Esophagus muscularis mucosa (tissue), 4 donors: ENCODE results near the gene ROPN1.
"Not testable (repeated sequence)": the region's sequence is repeated elsewhere in the genome, so short reads cannot be mapped to it uniquely, and the experiment has no call there.

Source experiments
- CTCF ChIP-seq, 3 experiments: fragments of 200-600 bp in 2 of 3; fragments of 450-650 bp in 1 of 3; sonication (generic) in 2 of 3; IDR thresholded peaks; one replicate each; pipeline ENCODE4 v1.5.1; 2017 to 2019; ENCODE audit warnings: antibody characterized with exemption in 3 of 3, mild to moderate bottlenecking in 2 of 3, moderate library complexity in 1 of 3
- EP300 ChIP-seq: sonication (generic); formaldehyde crosslinking; IDR thresholded peaks from one replicate; pipeline ENCODE4 v1.6.1; 2017; ENCODE audit warnings: antibody characterized with exemption
- POLR2AphosphoS5 ChIP-seq, 2 donors: sonication (generic); formaldehyde crosslinking; IDR thresholded peaks; one replicate each; pipeline ENCODE4 v1.6.1; 2017; ENCODE audit warnings: antibody characterized with exemption in 2 of 2

- TF ChIP-seq EP300; CTCF (IDR thresholded peaks at IDR 0.05); POLR2AphosphoS5 (IDR thresholded peaks at IDR 0.05): not testable (repeated sequence)
Observed at GRCh38 chr3:124008321-124008720, 16.4 kb upstream of the ROPN1 start.
